ENCODE data around the gene ANXA9. TPM values are rescaled to one million over a fixed set of nuclear protein-coding genes. Genes with fewer than 3 reads are reported as not detected.

The ANXA9 gene
- polyA plus RNA-seq, 1 donor (not counting 4 experiments of a cell fraction or from before 2014, with no cell fraction given) = 0.76 TPM

GRCh38 chr1:150979092-150980056, 2.7 kb upstream of the ANXA9 start:
- H3K4me1 ChIP-seq (ENCODE audit: control insufficient read depth, extremely low read depth, insufficient read depth, low read length) = peaks cover 34% of the 10 kb centered on the region
- no peak overlapping the region for H3K4me3 ChIP-seq (ENCODE audit: control insufficient read depth in 2 of 3, extremely low read depth in 1 of 3, insufficient read depth in 2 of 3, low read depth in 1 of 3, low read length in 3 of 3)
- dilution Hi-C loops (cut with MboI; ENCODE audit: extremely low pct_ligation_motif_present, low sequenced_read_pairs) = no loop called here

GRCh38 chr1:150981177-150981804, 801 bp upstream of the ANXA9 start:
- H3K79me2 ChIP-seq (ENCODE audit: control insufficient read depth, insufficient read depth, low read length) = no peaks in the 10 kb centered on the region
- peak overlapping the region; percentile 16 for H3K9ac ChIP-seq (ENCODE audit: control insufficient read depth, extremely low read depth, insufficient read depth, low read length)
- H4K20me1 ChIP-seq (ENCODE audit: control insufficient read depth, extremely low read depth, insufficient read depth, low read length) = no peaks in the 10 kb centered on the region
- DNase-seq (ENCODE audit: low read depth, low spot score) (no peak), FAIRE-seq (peak; percentile 43)
- H3K4me1 ChIP-seq (ENCODE audit: control insufficient read depth, extremely low read depth, insufficient read depth, low read length) = peaks cover 34% of the 10 kb centered on the region
- dilution Hi-C loops (cut with MboI; ENCODE audit: extremely low pct_ligation_motif_present, low sequenced_read_pairs) = no loop called here
- H3K9me1 ChIP-seq (ENCODE audit: control insufficient read depth, extremely low read depth, insufficient read depth, low read length) = no peaks in the 10 kb centered on the region
- no peaks in the 10 kb centered on the region for H3K9me3 ChIP-seq (ENCODE audit: control insufficient read depth, low read depth, low read length)
- TF ChIP-seq EZH2 (IDR thresholded peaks at IDR 0.05; ENCODE audit: low read length) = no peak
- TF ChIP-seq CTCF (optimal IDR thresholded peaks at IDR 0.05 in 1 of 3, IDR thresholded peaks at IDR 0.05 in 1 of 3, conservative IDR thresholded peaks at IDR 0.05 in 1 of 3; ENCODE audit: extremely low read depth in 1 of 3, insufficient read depth in 2 of 3, low read length in 3 of 3) = no peak
- H3K36me3 ChIP-seq (ENCODE audit: control insufficient read depth in 2 of 2, extremely low read depth in 1 of 2, insufficient read depth in 2 of 2, low read length in 2 of 2) = no peaks in the 10 kb centered on the region
- no peaks in the 10 kb centered on the region for H3K27me3 ChIP-seq (ENCODE audit: control insufficient read depth, extremely low read depth, insufficient read depth, low read length)
- peak overlapping the region; percentile 34 for H2AFZ ChIP-seq (ENCODE audit: control insufficient read depth, low read length)
- H3K4me2 ChIP-seq (ENCODE audit: control insufficient read depth, extremely low read depth, insufficient read depth, low read depth, low read length) = peak overlapping the region; percentile 63
- peak overlapping the region in 1 of 3 experiments; percentile 15 for H3K4me3 ChIP-seq (ENCODE audit: control insufficient read depth in 2 of 3, extremely low read depth in 1 of 3, insufficient read depth in 2 of 3, low read depth in 1 of 3, low read length in 3 of 3)
- peak overlapping the region; percentile 19 for H3K27ac ChIP-seq (ENCODE audit: control insufficient read depth, insufficient read depth, low read length)

More at GRCh38 chr1:150979092-150980056, 2.7 kb upstream of the ANXA9 start:
- Histone ChIP-seq H3K79me2 (ENCODE audit: control insufficient read depth, insufficient read depth, low read length) (no peaks in the 10 kb centered on the region), H3K36me3 (ENCODE audit: control insufficient read depth in 2 of 2, extremely low read depth in 1 of 2, insufficient read depth in 2 of 2, low read length in 2 of 2) (no peaks in the 10 kb centered on the region), H4K20me1 (ENCODE audit: control insufficient read depth, extremely low read depth, insufficient read depth, low read length) (no peaks in the 10 kb centered on the region), H3K9me3 (ENCODE audit: control insufficient read depth, low read depth, low read length) (no peaks in the 10 kb centered on the region), H3K27me3 (ENCODE audit: control insufficient read depth, extremely low read depth, insufficient read depth, low read length) (no peaks in the 10 kb centered on the region), H3K9ac (ENCODE audit: control insufficient read depth, extremely low read depth, insufficient read depth, low read length) (no peak overlapping the region), H3K4me2 (ENCODE audit: control insufficient read depth, extremely low read depth, insufficient read depth, low read depth, low read length) (peak overlapping the region; percentile 4), H3K27ac (ENCODE audit: control insufficient read depth, insufficient read depth, low read length) (no peak overlapping the region), H2AFZ (ENCODE audit: control insufficient read depth, low read length) (peak overlapping the region; percentile 24), H3K9me1 (ENCODE audit: control insufficient read depth, extremely low read depth, insufficient read depth, low read length) (no peaks in the 10 kb centered on the region)
- no peak for TF ChIP-seq EZH2 (IDR thresholded peaks at IDR 0.05; ENCODE audit: low read length)
- peak; percentile 97 to 100 (median 100) for TF ChIP-seq CTCF (optimal IDR thresholded peaks at IDR 0.05 in 1 of 3, IDR thresholded peaks at IDR 0.05 in 1 of 3, conservative IDR thresholded peaks at IDR 0.05 in 1 of 3; ENCODE audit: extremely low read depth in 1 of 3, insufficient read depth in 2 of 3, low read length in 3 of 3)
- DNase-seq (ENCODE audit: low read depth, low spot score) = no peak
- FAIRE-seq = no peak

All from keratinocyte (primary cell).